ENCODE measurements around the gene HSCB.
"Not testable (repeated sequence)": the region's sequence is repeated elsewhere in the genome, so short reads cannot be mapped to it uniquely, and the experiment has no call there.

HSCB gene

GRCh38 chr22:28791841-28792490, 50.1 kb downstream of the HSCB start:
- DNase-seq (ENCODE audit: low read depth in 2 of 2), result no peak

DNA sequence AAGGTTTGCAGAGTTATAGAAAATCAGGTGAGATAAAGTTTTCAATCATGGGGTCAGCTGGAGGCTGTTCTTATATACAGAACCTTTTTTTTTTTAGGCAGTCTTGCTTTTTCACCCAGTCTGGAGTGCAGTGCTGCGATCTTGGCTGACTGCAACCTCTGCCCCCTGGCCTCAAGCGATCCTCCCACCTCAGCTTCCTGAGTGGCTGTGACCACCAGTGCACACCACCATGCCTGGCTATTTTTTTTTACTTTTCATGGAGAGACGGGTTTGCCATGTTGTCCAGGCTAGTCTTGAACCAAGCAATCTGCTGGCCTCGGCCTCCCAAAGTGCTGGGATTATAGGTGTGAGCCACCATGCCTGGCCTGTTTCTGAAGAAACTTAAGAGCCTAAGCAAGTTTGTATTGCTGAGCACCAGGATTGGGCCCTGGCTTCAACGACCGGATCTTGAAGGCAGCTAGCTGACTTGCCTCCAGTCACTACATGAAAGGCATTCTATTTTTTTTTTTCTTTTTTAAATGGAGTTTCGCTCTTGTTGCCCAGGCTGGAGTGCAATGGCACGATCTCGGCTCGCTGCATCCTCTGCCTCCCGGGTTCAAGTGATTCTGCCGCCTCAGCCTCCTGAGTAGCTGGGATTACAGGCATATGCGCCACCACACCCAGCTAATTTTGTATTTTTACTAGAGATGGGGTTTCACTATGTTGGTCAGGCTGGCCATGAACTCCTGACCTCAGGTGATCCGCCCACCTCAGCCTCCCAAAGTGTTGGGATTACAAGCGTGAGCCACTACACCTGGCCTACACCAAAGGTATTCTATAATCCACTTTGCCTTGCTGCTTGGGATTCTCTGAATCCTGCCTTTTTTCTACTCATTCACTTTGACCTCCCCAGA, 50.9 kb downstream of the HSCB start:
- no peak for DNase-seq (ENCODE audit: low read depth in 2 of 2)

DNA sequence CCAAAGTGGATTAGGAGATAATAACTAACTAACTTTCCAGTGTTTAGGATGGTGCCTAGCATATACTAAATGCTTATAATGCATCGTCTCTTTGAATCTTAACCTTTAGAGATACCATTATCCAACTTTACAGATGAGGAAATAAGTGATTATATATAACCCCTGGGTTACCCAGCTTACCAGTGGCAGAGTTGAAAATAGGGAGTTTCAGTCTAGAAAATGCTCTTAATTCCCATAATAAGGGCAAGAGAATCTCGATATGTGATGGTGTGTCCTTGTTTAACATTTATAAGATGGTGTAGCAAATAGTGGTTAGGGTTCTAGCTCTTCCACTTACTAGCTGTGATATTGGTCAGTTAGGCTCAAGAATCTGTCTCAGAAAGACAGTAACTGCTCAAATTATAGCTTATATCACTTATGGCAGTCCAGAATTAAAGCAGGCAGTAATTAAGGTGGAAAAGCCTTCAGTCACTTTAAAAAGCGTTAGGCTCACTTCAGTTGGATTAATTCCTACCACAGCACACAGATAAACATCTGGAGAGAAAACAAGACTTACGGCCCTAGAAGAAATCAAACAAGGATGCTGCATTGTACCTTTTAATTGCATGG, 52.2 kb downstream of the HSCB start:
- no peak for DNase-seq (ENCODE audit: low read depth in 2 of 2)

DNA sequence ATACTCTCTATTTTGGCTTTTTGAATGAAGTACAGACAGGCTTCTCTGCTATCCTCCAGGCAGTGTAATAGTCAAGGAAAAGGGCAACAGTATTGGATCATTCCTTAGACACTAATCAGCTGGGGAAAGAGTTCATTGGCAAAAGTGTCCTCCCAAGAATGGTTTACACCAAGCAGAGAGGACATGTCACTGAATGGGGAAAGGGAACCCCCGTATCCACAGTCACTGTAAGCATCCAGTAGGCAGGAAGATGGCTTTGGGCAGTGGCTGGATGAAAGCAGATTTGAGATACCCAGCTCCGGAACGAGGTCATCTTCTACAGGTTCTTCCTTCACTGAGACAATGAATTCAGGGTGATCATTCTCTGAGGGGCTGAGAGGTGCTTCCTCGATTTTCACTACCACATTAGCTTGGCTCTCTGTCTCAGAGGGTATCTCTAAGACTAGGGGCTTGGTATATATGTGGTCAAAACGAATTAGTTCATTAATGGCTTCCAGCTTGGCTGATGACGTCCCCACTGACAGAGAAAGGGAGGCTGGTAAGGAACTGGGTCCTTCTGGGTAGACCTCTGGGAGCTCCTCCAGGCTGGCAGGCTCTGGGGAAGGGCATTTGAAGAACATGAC, 53.3 kb downstream of the HSCB start:
- DNase-seq (ENCODE audit: low read depth in 2 of 2), result no peak

DNA sequence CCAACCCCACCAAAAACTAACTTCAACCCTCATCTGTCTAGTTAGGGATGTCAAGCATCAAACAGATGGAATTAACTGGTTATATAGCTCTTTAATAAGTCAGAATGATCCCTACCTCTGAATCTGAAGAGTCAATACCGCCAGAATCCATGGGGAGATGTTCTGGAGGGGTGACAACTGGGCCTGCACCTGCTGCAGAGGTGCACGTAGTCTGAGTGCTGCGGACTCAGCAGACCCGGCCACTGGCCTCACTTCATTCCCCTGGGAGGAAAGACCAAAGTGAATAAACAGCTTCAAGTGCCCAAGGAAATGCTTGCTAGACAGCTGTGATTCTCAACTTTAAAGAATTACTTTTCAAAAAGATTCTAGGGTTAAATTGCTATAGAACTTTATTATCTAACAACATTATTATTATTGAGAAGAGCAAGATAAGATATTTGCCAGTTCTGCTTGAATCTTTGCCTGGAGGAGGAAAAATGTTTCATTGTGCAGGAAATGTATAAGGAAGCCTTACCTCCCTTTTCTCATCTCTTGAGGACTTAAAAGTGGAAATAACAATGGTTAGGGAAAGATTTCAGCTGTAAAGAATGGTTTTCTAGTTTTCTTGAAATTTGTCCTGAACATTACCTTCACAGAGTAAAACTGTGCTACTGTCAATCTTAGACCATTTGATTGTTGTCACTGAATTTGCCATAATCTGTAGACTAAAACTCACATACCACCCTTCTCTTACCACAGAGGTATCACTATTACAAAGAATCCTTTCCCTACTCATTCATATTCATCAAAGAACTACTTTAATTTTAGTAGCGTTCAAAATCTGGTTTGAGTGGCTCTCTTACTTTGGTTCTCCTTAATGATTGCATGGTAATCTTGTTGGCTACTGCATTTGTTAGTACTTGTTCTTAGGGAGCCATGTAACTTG, 54.4 kb downstream of the HSCB start:
- DNase-seq (ENCODE audit: low read depth in 2 of 2), result no peak

DNA sequence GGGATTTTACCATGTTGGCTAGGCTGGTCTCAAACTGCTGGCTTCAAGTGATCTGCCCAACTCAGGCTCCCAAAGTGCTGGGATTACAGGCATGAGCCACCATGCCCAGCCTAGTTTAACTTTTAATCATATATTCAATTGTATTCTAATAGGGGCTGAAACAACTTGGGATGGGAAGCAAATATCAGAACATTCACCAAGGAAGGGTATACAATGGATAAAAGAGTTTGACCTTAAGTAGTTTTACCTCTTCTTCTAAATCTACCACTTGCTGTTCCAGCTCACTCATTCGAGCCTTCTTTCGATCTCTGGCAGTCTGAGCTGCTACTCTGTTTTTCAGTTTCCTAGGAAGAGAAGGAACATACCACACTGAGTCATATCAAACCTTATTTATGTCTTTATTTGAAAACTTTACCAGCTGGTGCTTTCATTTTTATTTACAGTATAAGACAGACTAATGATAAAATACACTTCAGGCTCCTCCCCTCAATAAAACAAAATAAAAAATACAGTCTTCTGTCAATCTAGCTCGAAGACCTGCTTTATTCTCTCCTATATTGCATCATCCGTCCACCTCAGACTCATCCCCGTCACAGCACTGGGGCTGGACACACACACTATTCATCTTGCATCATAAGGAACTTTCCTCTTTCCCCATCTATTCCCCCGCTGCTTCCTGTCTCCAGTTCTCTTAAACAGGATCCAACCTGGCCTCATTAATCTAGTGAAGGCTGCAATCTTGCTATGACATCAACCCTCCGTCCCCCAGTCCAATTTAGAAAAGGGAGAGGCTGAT, 57.2 kb downstream of the HSCB start:
- DNase-seq (ENCODE audit: low read depth in 2 of 2), result no peak

- DNase-seq (ENCODE audit: low read depth in 2 of 2), result no peak
Observed at GRCh38 chr22:28799606-28800307, 57.9 kb downstream of the HSCB start.

- DNase-seq (ENCODE audit: low read depth in 2 of 2), result peak; percentile 74 to 77
Observed at GRCh38 chr22:28800308-28801041, 58.6 kb downstream of the HSCB start, which contains the start of gene XBP1. TSS of gene XBP1 (minus strand) at chr22:28800569.

DNA sequence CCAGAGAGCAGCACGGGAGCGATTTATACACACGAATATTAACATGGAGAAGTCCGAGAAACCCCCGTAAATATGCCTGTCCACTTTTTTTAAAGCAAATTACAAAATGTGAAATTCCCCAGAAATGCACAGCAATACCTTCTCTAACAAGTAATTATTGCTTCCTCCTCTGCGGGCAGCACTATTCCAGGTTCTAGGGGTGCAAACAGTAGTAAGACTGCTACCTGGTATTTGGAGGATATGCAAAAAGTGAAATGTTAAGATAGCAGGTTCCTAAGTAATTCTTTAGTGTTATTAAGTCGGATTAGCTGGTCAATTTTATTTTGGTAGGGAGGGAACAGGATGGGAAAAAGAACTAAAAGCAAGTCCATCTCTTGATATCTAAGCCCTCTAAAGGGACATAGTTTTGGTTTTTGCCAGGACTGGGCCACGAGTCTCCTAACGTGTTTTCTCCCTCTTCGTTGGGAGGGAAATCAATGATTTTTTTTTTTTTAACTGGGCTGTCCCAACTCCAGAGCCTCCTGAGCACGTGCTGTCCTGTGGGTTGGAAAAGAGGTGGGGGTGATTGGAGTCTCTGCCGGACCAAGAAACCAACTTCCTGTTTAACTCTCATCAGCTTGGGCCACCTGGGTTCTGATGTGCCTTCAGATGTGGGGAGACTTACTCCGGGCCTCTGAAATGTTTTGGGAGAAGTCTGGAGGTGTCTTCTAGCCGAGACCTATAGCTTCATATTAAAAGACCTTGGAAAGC, 60.2 kb downstream of the HSCB start:
- DNase-seq (ENCODE audit: low read depth in 2 of 2), result no peak

GRCh38 chr22:28802595-28803123, 60.8 kb downstream of the HSCB start:
- no peak for DNase-seq (ENCODE audit: low read depth in 2 of 2)

DNA sequence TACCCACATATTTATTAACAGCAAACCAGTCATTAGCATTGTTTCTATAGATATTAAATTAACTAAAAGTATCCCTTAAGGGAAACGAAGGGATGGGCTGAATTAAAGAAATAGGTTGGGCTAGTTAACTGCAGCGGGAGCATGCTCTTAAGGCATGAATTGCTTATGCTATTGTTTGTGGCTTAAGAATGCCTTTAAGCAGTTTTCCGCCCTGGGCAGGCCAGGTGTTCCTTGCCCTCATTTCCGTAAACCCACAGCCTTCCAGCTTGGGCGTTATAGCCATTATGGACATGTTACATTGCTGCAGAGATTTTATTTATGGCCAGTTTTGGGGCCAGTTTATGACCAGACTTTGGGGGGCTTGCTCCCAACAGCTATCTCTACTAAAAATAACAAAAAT, 63.6 kb downstream of the HSCB start:
- DNase-seq (ENCODE audit: low read depth in 2 of 2), result not testable (repeated sequence)
